NOMO-1 treated with DMSO at 0.1 percent for 48 hours (cell line): Measurements from ENCODE around the gene ARTN.

ENCODE experiments used
- DNase-seq: peaks from one replicate; lab custom pipeline; 2025; ENCODE audit not compliant: unreplicated experiment; lab: John Stamatoyannopoulos, UW

The ARTN gene

DNA sequence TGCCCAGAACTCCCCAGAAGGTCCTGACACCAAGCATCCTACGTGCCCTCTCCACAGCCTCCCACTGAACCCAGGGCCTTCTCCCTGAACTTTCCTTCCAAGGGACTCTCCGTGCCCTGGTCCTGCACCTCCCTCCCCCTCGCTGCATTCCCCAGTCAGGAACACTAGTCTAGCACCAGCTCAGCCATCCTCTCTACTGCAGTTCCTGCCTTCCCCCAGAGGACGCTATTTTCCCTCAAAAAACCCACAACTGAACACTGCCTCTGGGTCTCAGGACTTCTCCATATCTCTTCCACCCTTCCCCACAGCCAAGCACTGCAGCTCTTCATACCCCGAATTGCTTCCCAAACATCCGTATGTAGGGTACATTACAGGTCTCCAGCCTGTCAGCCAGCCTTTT lies 12.6 kb upstream of the ARTN start:
- no peak for DNase-seq

DNA sequence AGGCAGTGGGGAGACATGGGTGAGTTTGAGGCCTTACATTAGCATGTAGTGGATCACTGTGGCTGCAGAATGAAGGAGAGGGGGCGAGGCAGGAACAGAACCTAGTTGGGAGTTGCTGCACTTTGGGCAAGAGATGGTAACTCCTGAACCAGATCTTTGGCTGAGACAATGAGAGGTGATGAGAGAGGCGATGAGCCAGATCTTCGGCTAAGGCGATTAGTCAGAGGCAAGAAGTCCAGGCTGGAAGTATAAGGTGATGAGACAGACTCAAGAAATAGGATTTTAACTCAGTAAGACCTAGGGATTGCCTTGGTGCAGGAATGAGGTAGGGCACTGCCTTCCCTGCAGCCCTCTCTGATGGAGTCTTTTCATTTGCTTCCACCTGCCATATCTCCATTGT lies 9.1 kb upstream of the ARTN start:
- no peak for DNase-seq

DNA sequence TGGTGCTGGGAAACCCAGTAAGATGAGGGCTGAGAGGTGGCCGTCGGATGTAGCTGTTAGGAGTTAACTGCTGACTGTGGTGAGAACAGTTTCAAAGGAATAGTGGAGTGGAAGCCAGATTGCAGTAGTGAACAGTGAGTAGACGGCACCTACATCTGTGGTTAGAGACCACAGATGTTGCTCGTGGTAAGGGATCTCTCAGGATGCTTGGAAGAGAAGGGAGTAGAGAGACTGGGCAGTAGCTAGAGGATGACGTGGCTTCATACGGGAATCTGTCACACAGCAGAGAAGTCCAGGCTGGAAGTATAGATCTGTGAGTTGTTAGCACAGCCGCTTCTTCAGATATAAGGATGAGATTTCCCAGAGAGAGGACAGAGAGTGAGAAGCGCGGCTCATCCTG lies 7.8 kb upstream of the ARTN start:
- no peak for DNase-seq

DNA sequence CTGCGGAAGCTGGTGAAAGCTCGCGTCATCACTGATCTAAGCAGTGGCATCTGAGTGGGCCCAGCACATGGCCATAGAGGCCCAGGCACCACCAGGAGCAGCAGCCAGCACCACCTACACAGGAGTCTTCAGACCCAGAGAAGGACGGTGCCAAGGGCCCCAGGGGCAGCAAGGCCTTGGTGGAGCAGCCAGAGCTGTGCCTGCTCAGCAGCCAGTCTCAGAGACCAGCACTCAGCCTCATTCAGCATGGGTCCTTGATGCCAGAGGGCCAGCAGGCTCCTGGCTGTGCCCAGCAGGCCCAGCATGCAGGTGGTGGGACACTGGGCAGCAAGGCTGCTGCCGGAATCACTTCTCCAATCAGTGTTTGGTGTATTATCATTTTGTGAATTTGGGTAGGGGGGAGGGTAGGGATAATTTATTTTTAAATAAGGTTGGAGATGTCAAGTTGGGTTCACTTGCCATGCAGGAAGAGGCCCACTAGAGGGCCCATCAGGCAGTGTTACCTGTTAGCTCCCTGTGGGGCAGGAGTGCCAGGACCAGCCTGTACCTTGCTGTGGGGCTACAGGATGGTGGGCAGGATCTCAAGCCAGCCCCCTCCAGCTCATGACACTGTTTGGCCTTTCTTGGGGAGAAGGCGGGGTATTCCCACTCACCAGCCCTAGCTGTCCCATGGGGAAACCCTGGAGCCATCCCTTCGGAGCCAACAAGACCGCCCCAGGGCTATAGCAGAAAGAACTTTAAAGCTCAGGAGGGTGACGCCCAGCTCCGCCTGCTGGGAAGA lies 3.2 kb upstream of the ARTN start:
- no peak for DNase-seq

DNA sequence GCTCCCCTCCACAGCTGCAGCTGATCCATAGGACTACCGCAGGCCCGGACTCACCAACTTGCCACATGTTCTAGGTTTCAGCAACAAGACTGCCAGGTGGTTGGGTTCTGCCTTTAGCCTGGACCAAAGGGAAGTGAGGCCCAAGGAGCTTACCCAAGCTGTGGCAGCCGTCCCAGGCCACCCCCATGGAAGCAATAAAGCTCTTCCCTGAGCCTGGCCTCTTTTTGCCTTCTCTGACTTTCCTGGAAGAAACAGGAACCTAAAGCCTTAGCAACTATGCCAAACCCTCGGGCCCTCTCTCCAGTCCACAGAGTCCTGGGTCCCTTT lies 2.7 kb upstream of the ARTN start:
- no peak for DNase-seq

DNA sequence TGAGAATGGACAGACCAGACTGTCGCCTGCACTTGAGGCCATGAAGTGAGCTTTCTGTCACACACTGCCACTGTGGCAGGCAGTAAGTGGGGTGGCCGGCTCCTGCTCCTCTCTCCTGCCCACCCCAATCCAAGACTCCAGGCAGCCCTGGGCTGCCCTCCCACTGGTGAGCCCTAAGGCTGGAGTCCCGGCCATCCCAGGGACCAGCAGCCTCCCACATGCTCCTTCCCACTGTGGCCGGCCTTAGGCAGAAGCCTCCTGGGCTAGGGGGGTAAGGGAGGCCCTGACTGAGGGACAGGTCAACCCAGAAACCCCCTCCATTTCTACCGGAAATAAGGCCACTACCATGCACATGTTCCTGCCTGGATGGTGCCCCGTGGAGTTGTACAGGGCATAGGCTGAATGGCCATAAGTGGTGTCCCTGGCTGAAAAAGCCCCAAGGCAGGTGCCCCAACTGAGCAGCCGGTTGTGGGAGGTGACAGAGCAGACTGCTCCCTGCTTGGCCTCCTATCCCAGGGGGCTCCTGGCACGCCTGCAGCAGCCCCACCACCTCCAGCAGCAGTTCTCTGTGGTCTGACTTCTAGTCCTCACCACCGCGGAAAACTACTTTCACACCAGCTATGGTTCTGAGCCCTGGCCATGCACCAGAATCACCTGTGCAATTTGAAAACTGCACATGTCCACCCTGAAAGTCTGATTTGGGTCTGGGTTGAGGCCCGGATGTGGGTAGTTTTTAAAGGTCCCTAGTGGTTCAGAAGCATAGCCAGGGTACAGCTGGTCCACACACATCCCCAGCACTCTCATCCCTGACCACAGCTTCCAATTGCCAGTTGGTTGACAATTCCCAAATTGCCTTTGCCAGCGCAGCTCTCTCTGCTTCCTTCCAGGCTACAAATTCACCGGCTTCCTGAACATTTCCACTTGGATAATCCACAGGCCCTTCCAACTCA lies 1.6 kb upstream of the ARTN start:
- DNase-seq: no peak

DNA sequence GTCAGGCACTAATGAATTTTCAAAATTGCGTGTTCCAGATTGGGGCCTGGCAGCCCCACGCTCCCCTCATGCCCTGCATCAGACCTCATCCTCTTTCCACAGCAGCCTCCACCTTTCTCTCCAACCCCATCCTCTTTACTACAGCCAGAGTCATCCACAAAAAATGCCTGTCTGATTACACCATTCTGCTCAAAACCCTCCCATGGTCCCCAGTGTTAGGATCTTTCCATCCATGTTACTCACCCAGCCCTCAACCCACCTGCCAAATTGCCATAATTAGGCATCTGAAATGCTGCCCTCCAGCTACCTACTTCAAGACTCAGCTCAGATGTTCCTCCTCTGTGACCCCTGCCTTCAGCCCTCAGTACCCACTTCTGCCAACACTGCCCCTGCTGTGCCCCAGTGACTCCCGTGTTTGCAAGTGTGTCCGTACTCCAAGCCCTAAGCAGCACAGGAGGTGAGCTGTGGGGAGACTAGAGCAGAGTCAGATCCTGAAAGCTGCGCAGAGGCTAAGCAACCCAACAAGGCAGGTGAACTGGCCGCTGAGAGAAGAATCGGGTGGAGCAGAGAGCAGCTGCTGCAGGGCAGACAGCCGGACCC lies 715 bp upstream of the ARTN start:
- DNase-seq: no peak

DNA sequence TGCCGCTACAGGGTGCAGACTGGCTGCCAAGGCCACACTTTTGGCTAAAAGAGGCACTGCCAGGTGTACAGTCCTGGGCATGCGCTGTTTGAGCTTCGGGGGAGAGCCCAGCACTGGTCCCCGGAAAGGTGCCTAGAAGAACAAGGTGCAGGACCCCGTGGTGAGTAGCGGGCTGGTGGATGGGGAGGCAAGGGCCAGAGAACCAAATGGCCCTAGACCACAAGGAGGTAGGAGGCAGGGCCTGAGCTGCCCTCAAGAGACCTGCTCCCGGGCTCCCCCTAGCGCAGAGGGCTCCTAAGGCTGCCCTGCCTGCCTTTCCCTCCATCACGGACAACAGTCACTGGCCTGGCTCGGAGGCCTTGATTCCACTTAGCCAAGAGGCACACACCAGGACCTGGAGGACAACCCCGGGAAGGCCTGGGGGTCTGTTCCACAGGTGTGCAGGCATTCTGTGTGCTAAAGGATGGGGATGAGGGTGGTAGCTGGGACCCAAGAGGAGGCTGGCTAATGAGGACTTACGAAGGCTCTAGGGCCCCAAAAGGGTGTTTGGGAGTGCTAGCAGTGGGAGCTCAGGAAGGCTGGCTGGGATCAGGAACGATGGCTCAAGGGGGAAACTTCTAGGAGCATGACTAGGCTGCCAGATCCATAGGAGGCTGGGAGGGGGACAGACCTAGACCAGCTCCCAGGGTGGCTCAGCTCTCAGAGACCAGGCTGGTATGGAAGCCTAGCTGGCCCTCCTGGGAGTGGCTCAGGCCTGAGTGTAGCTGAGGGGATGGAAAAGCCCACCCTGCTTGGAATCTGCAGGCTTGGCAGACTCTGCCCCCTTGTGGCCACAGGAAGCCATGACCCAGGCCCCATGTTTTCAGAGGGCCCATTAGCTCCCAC lies 742 bp downstream of the ARTN start:
- DNase-seq: peak; percentile 47

DNA sequence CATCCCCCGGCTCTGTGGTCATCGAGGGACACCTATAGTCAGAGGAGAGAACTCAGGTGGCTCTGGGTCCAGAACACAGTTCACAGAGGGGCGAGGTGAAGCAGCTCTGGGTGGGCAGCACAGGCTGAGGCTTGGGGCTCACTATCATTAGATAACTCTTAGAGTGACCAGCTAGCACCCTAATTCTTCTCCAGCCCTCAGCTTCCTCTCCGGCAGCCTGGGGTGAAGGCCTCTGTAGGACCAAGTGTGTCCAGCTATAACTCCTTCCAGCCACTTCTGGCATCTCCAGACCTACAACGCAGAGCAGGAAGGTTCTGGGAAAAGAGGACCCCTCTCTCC lies 1.4 kb downstream of the ARTN start:
- no peak for DNase-seq

DNA sequence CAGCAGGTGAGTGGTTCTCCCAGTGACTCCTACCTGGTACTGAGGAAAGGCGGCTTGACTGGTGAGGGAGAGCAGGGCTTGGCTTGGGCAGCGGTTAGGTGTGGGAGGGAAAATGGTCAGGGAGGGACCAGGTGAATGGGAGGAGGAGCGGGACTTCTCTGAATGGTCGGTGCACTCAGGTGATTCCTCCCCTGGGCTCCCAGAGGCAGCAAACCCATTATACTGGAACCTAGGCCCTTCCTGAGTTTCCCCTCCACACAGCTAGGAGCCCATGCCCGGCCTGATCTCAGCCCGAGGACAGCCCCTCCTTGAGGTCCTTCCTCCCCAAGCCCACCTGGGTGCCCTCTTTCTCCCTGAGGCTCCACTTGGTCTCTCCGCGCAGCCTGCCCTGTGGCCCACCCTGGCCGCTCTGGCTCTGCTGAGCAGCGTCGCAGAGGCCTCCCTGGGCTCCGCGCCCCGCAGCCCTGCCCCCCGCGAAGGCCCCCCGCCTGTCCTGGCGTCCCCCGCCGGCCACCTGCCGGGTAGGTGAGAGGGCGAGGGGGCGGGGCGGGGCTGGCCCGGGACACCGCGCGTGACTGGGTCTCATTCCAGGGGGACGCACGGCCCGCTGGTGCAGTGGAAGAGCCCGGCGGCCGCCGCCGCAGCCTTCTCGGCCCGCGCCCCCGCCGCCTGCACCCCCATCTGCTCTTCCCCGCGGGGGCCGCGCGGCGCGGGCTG lies 2.3 kb downstream of the ARTN start:
- DNase-seq: no peak

DNA sequence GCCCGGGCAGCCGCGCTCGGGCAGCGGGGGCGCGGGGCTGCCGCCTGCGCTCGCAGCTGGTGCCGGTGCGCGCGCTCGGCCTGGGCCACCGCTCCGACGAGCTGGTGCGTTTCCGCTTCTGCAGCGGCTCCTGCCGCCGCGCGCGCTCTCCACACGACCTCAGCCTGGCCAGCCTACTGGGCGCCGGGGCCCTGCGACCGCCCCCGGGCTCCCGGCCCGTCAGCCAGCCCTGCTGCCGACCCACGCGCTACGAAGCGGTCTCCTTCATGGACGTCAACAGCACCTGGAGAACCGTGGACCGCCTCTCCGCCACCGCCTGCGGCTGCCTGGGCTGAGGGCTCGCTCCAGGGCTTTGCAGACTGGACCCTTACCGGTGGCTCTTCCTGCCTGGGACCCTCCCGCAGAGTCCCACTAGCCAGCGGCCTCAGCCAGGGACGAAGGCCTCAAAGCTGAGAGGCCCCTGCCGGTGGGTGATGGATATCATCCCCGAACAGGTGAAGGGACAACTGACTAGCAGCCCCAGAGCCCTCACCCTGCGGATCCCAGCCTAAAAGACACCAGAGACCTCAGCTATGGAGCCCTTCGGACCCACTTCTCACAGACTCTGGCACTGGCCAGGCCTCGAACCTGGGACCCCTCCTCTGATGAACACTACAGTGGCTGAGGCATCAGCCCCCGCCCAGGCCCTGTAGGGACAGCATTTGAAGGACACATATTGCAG lies 3.0 kb downstream of the ARTN start:
- no peak for DNase-seq

DNA sequence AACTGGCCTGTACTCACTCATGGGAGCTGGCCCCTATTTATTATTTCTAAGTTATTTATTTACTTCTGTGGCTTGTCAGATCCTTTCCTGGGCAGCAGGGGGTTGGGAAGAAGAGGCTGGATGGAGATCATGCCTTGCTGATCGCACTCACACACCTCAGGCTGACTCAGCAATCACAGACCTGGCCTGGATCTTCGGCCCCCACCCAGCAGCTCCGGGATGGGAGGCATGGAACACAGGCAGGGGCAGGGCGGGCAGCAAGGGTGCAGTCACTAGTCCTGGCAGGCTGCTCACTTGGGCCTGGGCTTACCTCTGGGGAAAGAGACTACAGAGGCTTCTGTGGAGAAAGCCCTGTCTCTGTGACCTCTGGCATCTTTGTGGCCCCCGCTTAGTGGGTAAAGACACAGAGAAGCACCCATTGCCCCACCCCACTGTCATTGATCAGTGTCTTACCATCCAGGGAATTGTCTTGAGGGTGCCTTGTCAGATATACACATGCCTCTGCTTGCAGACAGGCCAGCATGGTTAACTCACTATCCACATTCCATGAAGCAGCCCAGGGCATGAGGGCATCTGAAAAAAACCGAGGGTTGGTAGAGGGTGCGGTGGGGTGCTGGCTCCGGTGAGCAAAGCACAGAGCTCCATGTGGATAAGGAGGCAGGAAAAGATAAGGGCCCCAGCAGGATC lies 3.7 kb downstream of the ARTN start:
- no peak for DNase-seq

DNA sequence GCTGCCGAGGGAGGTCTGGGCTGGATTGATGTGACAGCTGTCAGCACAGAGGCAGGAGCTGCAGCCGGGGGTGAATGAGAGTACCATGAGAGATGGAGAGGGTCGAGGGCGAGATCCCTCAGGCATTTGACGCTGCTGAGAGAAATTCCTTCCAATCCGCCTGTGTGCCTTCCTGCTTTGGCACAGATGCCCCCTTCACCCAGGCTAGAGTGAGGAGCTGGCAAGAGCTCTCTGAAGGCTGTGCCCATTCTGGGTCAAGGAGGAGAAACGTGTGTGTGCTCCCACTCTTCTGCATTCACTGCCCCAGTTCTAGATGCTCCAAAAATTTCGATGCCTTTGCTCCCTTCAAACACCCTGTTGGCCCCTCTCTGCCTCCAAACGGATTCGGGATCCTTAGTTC lies 4.8 kb downstream of the ARTN start:
- DNase-seq: no peak

DNA sequence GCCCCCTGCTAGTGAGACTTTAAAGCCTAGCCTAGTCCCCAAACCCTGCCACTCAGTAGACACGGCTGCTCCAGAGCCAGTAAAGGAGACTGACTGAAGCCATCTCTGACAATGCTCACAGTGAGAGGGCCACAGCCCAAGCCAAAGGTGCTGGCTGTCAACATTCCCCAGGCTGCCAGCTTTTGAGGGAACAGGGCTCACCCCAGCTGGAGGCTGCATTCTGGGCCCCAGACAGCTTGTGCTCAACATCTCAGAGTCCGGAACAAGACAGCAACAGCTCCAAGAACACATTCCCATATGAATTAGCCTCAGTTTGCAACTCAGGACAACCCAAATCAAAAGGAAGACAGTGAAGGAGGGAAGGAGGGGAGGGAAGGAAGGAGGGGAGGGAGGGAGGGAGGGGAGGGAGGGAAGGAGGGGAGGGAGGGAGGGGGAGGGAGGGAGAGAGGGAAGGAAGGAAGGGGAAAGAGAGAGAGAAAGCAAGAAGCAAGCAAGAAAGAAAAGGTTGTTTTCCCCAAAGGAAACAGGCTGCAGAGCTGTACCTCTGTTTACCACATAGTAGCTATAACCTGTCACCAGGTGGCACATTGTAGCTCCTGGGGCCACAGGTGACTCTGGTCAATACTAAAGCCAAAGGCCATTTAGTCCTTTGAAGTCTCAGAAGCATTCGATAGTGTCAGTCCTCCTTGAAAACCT lies 5.4 kb downstream of the ARTN start:
- DNase-seq: no peak

DNA sequence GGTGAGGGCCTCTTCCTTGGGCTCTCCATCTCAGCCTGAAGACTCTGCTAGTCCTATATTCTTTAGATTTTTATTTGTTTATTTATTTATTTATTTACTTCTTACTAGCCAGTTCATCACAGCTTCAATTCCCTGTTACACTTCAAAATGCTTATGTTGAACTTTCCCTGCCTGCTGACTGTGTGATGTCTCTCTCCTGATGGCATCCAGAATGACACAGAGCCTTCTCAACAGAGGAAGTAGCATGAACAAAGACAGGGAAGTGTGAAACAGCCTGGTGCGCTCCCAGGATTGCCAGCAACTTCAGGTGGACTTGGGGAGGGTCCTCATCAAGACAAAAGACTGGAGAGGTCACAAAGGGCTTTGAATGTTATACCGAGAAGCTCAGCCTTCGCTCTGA lies 8.8 kb downstream of the ARTN start:
- DNase-seq: no peak

DNA sequence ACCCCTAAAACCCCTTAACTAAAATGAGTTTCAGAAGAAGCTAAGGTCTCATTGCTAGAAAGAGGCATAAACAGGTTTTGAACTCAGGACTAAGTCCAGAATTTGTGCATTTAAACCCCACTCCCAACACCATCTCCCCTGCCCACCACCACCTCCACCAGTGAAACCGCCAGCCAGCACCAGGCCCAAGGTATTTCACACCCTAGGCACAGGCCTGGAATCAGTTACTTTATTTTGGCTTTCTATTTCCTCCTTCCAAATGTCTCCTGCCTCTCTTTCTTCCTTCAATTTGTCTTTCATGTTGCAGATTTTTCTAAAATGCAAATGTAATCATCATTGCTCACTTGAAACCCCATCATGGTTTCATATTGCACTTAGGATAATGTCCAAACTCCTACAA lies 11.3 kb downstream of the ARTN start:
- no peak for DNase-seq

DNA sequence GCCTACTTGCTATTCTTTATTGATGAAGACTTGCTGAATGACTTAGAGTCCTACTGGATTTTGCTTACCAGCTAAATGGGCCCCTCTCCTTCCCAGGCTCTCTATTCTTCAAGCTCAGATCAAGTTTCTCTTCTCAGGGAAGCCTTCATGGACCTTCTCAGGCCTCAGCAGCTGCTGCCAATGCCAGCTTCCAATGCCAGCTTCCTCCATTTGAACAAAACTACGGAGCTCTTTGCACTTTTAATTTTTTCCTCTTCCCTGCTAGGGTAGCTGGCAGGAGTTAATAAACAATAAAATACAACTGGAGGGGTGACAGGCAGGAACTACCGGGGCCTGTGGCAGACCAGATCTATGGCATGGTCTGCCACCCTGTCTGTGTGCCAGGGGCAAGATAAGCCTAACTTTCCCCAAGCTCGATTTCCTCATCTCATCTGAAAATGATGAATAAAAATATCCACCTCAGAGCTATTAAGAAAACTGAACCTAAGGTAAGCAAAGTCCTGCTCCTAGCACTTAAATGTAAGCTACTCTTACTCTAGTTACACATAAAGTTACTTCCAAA lies 12.2 kb downstream of the ARTN start:
- no peak for DNase-seq
